IMR-90 (cell line): ENCODE data around the gene FRYL. TPM values are rescaled to one million over a fixed set of nuclear protein-coding genes. Genes with fewer than 3 reads are reported as not detected.
A peak's percentile ranks its signal among the peaks of the same experiment; 100 is the strongest.

ENCODE experiments used
- ATAC-seq: fragments of 200-7000 bp; cut with Tn5 transposase; 2 replicates; pipeline ENCODE4 v1.9.1; 2020; ENCODE audit warnings: low read depth, mild to moderate bottlenecking, moderate library complexity
- BruUV-seq: library from RNA; stranded (reverse); fragments of 400-500 nt; replicated peaks from 2 replicates; lab custom pipeline; 2021; lab: Mats Ljungman, UMichigan
- CTCF ChIA-PET: fragments of 300-600 bp; formaldehyde crosslinking; extraction: SDS; loops from one replicate; lab custom pipeline; 2021; ENCODE audit warnings: antibody characterized with exemption; lab: Yijun Ruan, JAX
- POLR2A ChIA-PET: fragments of 300-600 bp; sonication (Branson Sonifier 250); formaldehyde crosslinking; loops from one replicate; lab custom pipeline; 2022; ENCODE audit warnings: antibody characterized with exemption; ENCODE audit not compliant: unreplicated experiment; lab: Charles Lee
- DNase-seq: peaks from one replicate; pipeline ENCODE4 v3.0.0; 2013
- H2AFZ ChIP-seq: replicated peaks from 2 replicates; pipeline ENCODE3; 2013; ENCODE audit warnings: low read length, mild to moderate bottlenecking; ENCODE audit not compliant: poor library complexity
- H2AK5ac ChIP-seq: 2 replicates; pipeline ENCODE4 v1.6.1; 2013; ENCODE audit warnings: low read depth, low read length, inconsistent platforms
- H2AK9ac ChIP-seq: replicated peaks from 2 replicates; pipeline ENCODE3; 2013; ENCODE audit warnings: mild to moderate bottlenecking, low read depth, low read length, moderate library complexity; ENCODE audit not compliant: poor library complexity
- H2BK120ac ChIP-seq: 2 replicates; pipeline ENCODE4 v1.6.1; 2013; ENCODE audit warnings: low read depth, low read length, inconsistent platforms
- H2BK15ac ChIP-seq: 3 replicates; pipeline ENCODE4 v1.6.1; 2013; ENCODE audit warnings: low read depth, low read length, inconsistent platforms
- H2BK20ac ChIP-seq: 2 replicates; pipeline ENCODE4 v1.6.1; 2013; ENCODE audit warnings: low read depth, mild to moderate bottlenecking, inconsistent platforms, low read length, moderate library complexity
- H2BK5ac ChIP-seq: 2 replicates; pipeline ENCODE4 v1.6.1; 2013; ENCODE audit warnings: mild to moderate bottlenecking, low read depth, low read length, inconsistent platforms; ENCODE audit not compliant: poor library complexity, severe bottlenecking
- H3K14ac ChIP-seq: replicated peaks from 2 replicates; pipeline ENCODE4 v1.6.1; 2013; ENCODE audit warnings: low read depth, low read length, inconsistent platforms
- H3K18ac ChIP-seq: 2 replicates; pipeline ENCODE4 v1.6.1; 2013; ENCODE audit warnings: low read depth, low read length, control low read depth
- H3K23ac ChIP-seq: 2 replicates; pipeline ENCODE4 v1.6.1; 2013; ENCODE audit warnings: low read depth, low read length, inconsistent platforms
- H3K27ac ChIP-seq: 2 replicates; pipeline ENCODE4 v1.5.1; 2013; ENCODE audit warnings: mild to moderate bottlenecking, control low read depth, low read length; ENCODE audit not compliant: insufficient read depth
- H3K27me3 ChIP-seq: 2 replicates; pipeline ENCODE4 v1.6.1; 2013; ENCODE audit warnings: low read length; ENCODE audit not compliant: control insufficient read depth, insufficient read depth
- H3K36me3 ChIP-seq: 2 replicates; pipeline ENCODE4 v1.6.1; 2013; ENCODE audit warnings: low read length, mixed read lengths; ENCODE audit not compliant: control insufficient read depth, insufficient read depth
- H3K4ac ChIP-seq: 2 replicates; pipeline ENCODE4 v1.6.1; 2013; ENCODE audit warnings: low read depth, low read length, inconsistent platforms
- H3K4me1 ChIP-seq: 2 replicates; pipeline ENCODE4 v1.6.1; 2013; ENCODE audit warnings: low read length, mixed read lengths; ENCODE audit not compliant: control insufficient read depth, insufficient read depth
- H3K4me2 ChIP-seq: 2 replicates; pipeline ENCODE4 v1.6.1; 2013; ENCODE audit warnings: low read depth, mild to moderate bottlenecking, control low read depth, low read length, moderate library complexity
- H3K4me3 ChIP-seq: 2 replicates; pipeline ENCODE4 v1.5.1; 2013; ENCODE audit warnings: low read depth, mild to moderate bottlenecking, control low read depth, low read length, moderate library complexity; ENCODE audit not compliant: insufficient read depth
- H3K56ac ChIP-seq: 2 replicates; pipeline ENCODE4 v1.6.1; 2013; ENCODE audit warnings: low read length, inconsistent platforms; ENCODE audit not compliant: insufficient read depth; ENCODE audit errors: extremely low read depth
- H3K79me1 ChIP-seq, 2 experiments: 2 replicates each; pipeline ENCODE4 v1.6.1; 2013; ENCODE audit warnings: low read length in 2 of 2, inconsistent platforms in 1 of 2, low read depth in 1 of 2
- H3K9ac ChIP-seq: 2 replicates; pipeline ENCODE4 v1.6.1; 2013; ENCODE audit warnings: low read depth, low read length, control low read depth
- H3K9me1 ChIP-seq: 2 replicates; pipeline ENCODE4 v1.6.1; 2013; ENCODE audit warnings: low read length, inconsistent platforms; ENCODE audit not compliant: insufficient read depth
- H3K9me3 ChIP-seq: 2 replicates; pipeline ENCODE4 v1.6.1; 2013; ENCODE audit warnings: low read length; ENCODE audit not compliant: control insufficient read depth, insufficient read depth
- H4K20me1 ChIP-seq: 2 replicates; pipeline ENCODE4 v1.6.1; 2013; ENCODE audit warnings: low read length, inconsistent platforms; ENCODE audit not compliant: insufficient read depth
- H4K5ac ChIP-seq: 2 replicates; pipeline ENCODE4 v1.6.1; 2013; ENCODE audit warnings: mild to moderate bottlenecking, low read depth, low read length, control low read depth
- H4K8ac ChIP-seq, 2 experiments: 2 replicates each; pipeline ENCODE4 v1.6.1; 2013; ENCODE audit warnings: low read depth in 2 of 2, low read length in 2 of 2, control low read depth in 1 of 2, inconsistent platforms in 1 of 2
- H4K91ac ChIP-seq: 2 replicates; pipeline ENCODE4 v1.6.1; 2013; ENCODE audit warnings: low read depth, low read length, inconsistent platforms; ENCODE audit not compliant: insufficient read depth
- BHLHE40 ChIP-seq: fragments of 150-350 bp; IDR thresholded peaks from 2 replicates; pipeline ENCODE4 v1.6.1; 2016; ENCODE audit warnings: mild to moderate bottlenecking, low read depth, low read length
- CEBPB ChIP-seq: IDR thresholded peaks from 2 replicates; pipeline ENCODE4 v1.6.1; 2012; ENCODE audit warnings: low read depth, low read length, improper control_type of control experiment
- FOS ChIP-seq: fragments of 150-350 bp; IDR thresholded peaks from 2 replicates; pipeline ENCODE4 v1.6.1; 2016; ENCODE audit warnings: low read depth, low read length
- MAFK ChIP-seq: IDR thresholded peaks from 2 replicates; pipeline ENCODE4 v1.6.1; 2012; ENCODE audit warnings: low read depth, low read length, improper control_type of control experiment
- MAZ ChIP-seq: IDR thresholded peaks from 2 replicates; pipeline ENCODE4 v1.6.1; 2012; ENCODE audit warnings: low read depth, mild to moderate bottlenecking, low read length, improper control_type of control experiment, moderate library complexity, borderline replicate concordance
- MXI1 ChIP-seq: IDR thresholded peaks from 2 replicates; pipeline ENCODE4 v1.6.1; 2012; ENCODE audit warnings: low read depth, mild to moderate bottlenecking, low read length, moderate library complexity, borderline replicate concordance
- NFE2L2 ChIP-seq: fragments of 150-350 bp; IDR thresholded peaks from 2 replicates; pipeline ENCODE4 v1.6.1; 2016; ENCODE audit warnings: low read depth, mild to moderate bottlenecking, low read length
- POLR2A ChIP-seq: IDR thresholded peaks from 2 replicates; pipeline ENCODE4 v1.6.1; 2012; ENCODE audit warnings: mild to moderate bottlenecking, low read depth, low read length
- RAD21 ChIP-seq: IDR thresholded peaks from 2 replicates; pipeline ENCODE4 v1.6.1; 2012; ENCODE audit warnings: low read length, improper control_type of control experiment
- RCOR1 ChIP-seq: IDR thresholded peaks from 2 replicates; pipeline ENCODE4 v1.6.1; 2012; ENCODE audit warnings: mild to moderate bottlenecking, low read length, improper control_type of control experiment; ENCODE audit not compliant: insufficient replicate concordance
- RFX5 ChIP-seq: IDR thresholded peaks from 2 replicates; pipeline ENCODE4 v1.8.0; 2012; ENCODE audit warnings: low read depth, mild to moderate bottlenecking, low read length, moderate library complexity
- SMC3 ChIP-seq: fragments of 150-350 bp; IDR thresholded peaks from 2 replicates; pipeline ENCODE4 v1.6.1; 2016; ENCODE audit warnings: low read depth, mild to moderate bottlenecking, antibody characterized with exemption, low read length, moderate library complexity
- USF2 ChIP-seq: fragments of 150-350 bp; IDR thresholded peaks from 2 replicates; pipeline ENCODE4 v1.6.1; 2017; ENCODE audit warnings: mild to moderate bottlenecking, antibody characterized with exemption, low read length, low read depth
- WGBS, 2 experiments: methylation state at CpG; one replicate each; pipeline versions ENCODE4 v1.1.5 to v1.1.7; 2013; ENCODE audit warnings: missing lambda C conversion rate in 2 of 2; ENCODE audit not compliant: insufficient read length in 1 of 2; ENCODE audit errors: extremely low coverage in 2 of 2; 5-methylcytosine and 5-hydroxymethylcytosine counted together
- dilution Hi-C: fragments of 300-500 bp; cut with HindIII; formaldehyde crosslinking; loops from one replicate; pipeline ENCODE4 v1.14.3; 2018; ENCODE audit warnings: low sequenced_read_pairs; ENCODE audit not compliant: unreplicated experiment
- in situ Hi-C: fragments of 300-500 bp; cut with MboI; formaldehyde crosslinking; loops from 3 replicates; pipeline ENCODE4 v1.14.3; 2019; ENCODE audit warnings: low sequenced_read_pairs, inconsistent platforms, mixed read lengths
- intact Hi-C: fragments of 100-400 bp; cut with micrococcal nuclease; formaldehyde crosslinking; loops from 2 replicates; pipeline ENCODE4 v1.10.0; 2022
- polyA plus RNA-seq, 3 experiments: library from polyadenylated mRNA; depleted of rRNA; stranded (reverse); fragments of >200 nt; gene quantifications; 2 replicates each; pipeline ENCODE4 v1.2.3, GENCODE V29; 2012; ENCODE audit warnings: low replicate concordance in 1 of 3
- total RNA-seq: library from RNA; depleted of rRNA; stranded (reverse); fragments of >200 nt; gene quantifications from 2 replicates; pipeline ENCODE4 v1.2.3, GENCODE V29; 2012
- TF ChIP-seq, protein P1 (sequence below): fragments of 150-350 bp; IDR thresholded peaks from 2 replicates; pipeline ENCODE4 v1.6.1; 2016; ENCODE audit warnings: low read depth, mild to moderate bottlenecking, low read length, moderate library complexity, borderline replicate concordance
- TF ChIP-seq, protein P2 (sequence below): conservative IDR thresholded peaks from 2 replicates; pipeline ENCODE4 v1.5.1; 2012; ENCODE audit warnings: mild to moderate bottlenecking, low read depth, low read length, improper control_type of control experiment

FRYL gene
- total and polyA plus RNA-seq, 2 of the 4 experiments (the other 2 are of a cell fraction), result 9.9 to 77.4 TPM

DNA sequence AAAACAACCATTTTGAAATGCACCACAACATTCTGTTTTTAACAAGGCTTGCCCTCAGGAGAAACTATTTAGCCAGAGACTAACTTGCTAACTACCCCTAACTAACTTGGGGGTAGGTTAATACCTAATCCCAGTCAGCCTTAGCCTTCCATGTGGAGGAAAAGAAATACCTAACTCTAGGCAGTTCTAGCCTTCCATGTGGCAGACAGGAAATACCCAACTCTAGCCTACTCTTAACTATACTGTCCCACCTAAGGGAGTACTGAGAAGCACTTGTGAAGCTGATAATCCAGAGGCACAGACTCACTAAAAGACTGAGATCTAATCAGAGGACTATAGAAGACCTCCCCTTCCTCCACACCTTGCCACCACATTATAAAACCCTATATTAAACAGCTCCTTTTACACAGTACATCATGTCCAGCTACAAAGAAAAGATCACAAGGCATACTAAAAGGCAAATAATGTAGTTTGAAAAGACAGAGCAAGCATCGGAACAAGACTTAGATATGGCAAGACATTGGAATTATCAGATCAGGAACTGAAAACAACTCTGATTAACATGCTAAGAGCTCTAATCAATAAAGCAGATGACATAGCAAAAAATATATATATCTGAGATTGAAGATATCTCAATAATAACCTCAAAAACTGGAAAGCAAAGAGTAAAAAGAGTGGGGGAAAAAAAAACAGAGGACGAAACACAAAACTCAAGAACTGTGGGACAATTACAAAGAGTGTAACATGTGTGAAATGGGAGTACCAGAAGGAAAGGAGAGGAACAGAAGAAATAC lies 52.2 kb downstream of the FRYL start:
- ChIA-PET POLR2A (no interaction called here), CTCF (no interaction called here)
- H4K8ac ChIP-seq, result no peak overlapping the region
- ATAC-seq (no peak), DNase-seq (no peak)
- H2AK5ac ChIP-seq, result no peak overlapping the region
- no peak overlapping the region for H3K56ac ChIP-seq
- H3K36me3 ChIP-seq, result no peaks in the 10 kb centered on the region
- intact Hi-C loops (no loop called here), in situ Hi-C loops (loop anchor here (25.0 kb wide), 1 partner anchor 109 kb away; the partner anchor contains the start of gene OCIAD1), dilution Hi-C loops (no loop called here)
- H3K27me3 ChIP-seq, result no peaks in the 10 kb centered on the region
- H3K9ac ChIP-seq, result no peak overlapping the region
- no peak overlapping the region for H3K14ac ChIP-seq
- H2BK120ac ChIP-seq, result no peak overlapping the region
- WGBS, 2 experiments, result no CpG with 5 or more reads among the region's 2 CpGs
- H4K5ac ChIP-seq, result no peak overlapping the region
- no peaks in the 10 kb centered on the region for H3K9me3 ChIP-seq
- H3K9me1 ChIP-seq, result peaks cover 5% of the 10 kb centered on the region
- H3K79me1 ChIP-seq, result peaks cover 38 to 59% of the 10 kb centered on the region in 2 experiments
- H3K4me3 ChIP-seq, result no peak overlapping the region
- H3K23ac ChIP-seq, result peak overlapping the region; percentile 45; the same call in 1 of the 2 replicates
- BruUV-seq, result no TSS peak
- H3K4me1 ChIP-seq, result peaks cover 4% of the 10 kb centered on the region
- peaks cover 38% of the 10 kb centered on the region for H4K20me1 ChIP-seq
- H3K4me2 ChIP-seq, result no peak overlapping the region
- H2AFZ ChIP-seq, result no peak overlapping the region
- no peak overlapping the region for H2BK5ac ChIP-seq
- no peak overlapping the region for H3K4ac ChIP-seq
- H2BK20ac ChIP-seq, result no peak overlapping the region
- no peak overlapping the region for H4K91ac ChIP-seq
- no peak overlapping the region for H2AK9ac ChIP-seq
- H3K27ac ChIP-seq, result no peak overlapping the region
- no peak overlapping the region for H2BK15ac ChIP-seq
- H3K18ac ChIP-seq, result no peak overlapping the region
- TF ChIP-seq NFE2L2, result no peak
- no peak for TF ChIP-seq BHLHE40
- TF ChIP-seq FOS, result no peak
- TF ChIP-seq, protein P1, sequence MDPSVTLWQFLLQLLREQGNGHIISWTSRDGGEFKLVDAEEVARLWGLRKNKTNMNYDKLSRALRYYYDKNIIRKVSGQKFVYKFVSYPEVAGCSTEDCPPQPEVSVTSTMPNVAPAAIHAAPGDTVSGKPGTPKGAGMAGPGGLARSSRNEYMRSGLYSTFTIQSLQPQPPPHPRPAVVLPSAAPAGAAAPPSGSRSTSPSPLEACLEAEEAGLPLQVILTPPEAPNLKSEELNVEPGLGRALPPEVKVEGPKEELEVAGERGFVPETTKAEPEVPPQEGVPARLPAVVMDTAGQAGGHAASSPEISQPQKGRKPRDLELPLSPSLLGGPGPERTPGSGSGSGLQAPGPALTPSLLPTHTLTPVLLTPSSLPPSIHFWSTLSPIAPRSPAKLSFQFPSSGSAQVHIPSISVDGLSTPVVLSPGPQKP, result no peak
- no peak for TF ChIP-seq POLR2A
- no peak for TF ChIP-seq MXI1
- no peak for TF ChIP-seq RFX5
- no peak for TF ChIP-seq CEBPB
- no peak for TF ChIP-seq SMC3
- no peak for TF ChIP-seq MAZ
- no peak for TF ChIP-seq RAD21
- TF ChIP-seq, protein P2, sequence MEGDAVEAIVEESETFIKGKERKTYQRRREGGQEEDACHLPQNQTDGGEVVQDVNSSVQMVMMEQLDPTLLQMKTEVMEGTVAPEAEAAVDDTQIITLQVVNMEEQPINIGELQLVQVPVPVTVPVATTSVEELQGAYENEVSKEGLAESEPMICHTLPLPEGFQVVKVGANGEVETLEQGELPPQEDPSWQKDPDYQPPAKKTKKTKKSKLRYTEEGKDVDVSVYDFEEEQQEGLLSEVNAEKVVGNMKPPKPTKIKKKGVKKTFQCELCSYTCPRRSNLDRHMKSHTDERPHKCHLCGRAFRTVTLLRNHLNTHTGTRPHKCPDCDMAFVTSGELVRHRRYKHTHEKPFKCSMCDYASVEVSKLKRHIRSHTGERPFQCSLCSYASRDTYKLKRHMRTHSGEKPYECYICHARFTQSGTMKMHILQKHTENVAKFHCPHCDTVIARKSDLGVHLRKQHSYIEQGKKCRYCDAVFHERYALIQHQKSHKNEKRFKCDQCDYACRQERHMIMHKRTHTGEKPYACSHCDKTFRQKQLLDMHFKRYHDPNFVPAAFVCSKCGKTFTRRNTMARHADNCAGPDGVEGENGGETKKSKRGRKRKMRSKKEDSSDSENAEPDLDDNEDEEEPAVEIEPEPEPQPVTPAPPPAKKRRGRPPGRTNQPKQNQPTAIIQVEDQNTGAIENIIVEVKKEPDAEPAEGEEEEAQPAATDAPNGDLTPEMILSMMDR, result no peak
- TF ChIP-seq USF2, result no peak
- no peak for TF ChIP-seq MAFK
- TF ChIP-seq RCOR1, result no peak
